Endothelial cell of umbilical vein (primary cell): ENCODE measurements around the gene INS.

Source experiments
- POLR2A ChIP-seq: IDR thresholded peaks from 2 replicates; pipeline ENCODE4 v1.6.1; 2012; ENCODE audit warnings: low read depth, mild to moderate bottlenecking, control low read depth, low read length
- TF ChIP-seq, protein P1 (sequence below), 2 donors: IDR thresholded peaks; 1 replicate in 1 of 2; 2 replicates in 1 of 2; pipeline ENCODE4 v1.5.1; 2011; ENCODE audit warnings: low read length in 2 of 2, mild to moderate bottlenecking in 2 of 2, moderate library complexity in 2 of 2, control low read depth in 1 of 2, inconsistent platforms in 1 of 2, low read depth in 1 of 2; ENCODE audit not compliant: insufficient read depth in 1 of 2; ENCODE audit errors: extremely low read depth in 1 of 2

DNA sequence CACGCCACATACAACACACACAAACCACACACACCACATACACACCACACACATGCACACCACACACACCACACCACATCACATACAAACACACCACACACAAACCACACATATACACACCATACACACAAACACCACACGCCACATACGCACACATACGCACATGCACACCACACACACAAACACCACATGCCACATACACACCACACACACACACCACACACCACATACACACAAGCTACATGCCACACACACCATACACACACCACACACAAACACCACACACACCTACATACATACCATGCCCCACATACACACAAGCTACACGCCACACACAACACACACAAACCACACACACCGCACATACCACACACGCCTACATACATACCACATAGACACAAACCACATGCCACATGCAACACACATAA, 26.3 kb upstream of the INS start:
- TF ChIP-seq, protein P1, sequence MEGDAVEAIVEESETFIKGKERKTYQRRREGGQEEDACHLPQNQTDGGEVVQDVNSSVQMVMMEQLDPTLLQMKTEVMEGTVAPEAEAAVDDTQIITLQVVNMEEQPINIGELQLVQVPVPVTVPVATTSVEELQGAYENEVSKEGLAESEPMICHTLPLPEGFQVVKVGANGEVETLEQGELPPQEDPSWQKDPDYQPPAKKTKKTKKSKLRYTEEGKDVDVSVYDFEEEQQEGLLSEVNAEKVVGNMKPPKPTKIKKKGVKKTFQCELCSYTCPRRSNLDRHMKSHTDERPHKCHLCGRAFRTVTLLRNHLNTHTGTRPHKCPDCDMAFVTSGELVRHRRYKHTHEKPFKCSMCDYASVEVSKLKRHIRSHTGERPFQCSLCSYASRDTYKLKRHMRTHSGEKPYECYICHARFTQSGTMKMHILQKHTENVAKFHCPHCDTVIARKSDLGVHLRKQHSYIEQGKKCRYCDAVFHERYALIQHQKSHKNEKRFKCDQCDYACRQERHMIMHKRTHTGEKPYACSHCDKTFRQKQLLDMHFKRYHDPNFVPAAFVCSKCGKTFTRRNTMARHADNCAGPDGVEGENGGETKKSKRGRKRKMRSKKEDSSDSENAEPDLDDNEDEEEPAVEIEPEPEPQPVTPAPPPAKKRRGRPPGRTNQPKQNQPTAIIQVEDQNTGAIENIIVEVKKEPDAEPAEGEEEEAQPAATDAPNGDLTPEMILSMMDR (IDR thresholded peaks at IDR 0.05; ENCODE audit: extremely low read depth in 1 of 2, insufficient read depth in 1 of 2, low read depth in 1 of 2, low read length in 2 of 2), result no peak
- no peak for TF ChIP-seq POLR2A
